IMR-90 (cell line): ENCODE measurements around the gene AKAP9. TPM values are rescaled to one million over a fixed set of nuclear protein-coding genes. Genes with fewer than 3 reads are reported as not detected.

Experiments
- ATAC-seq: fragments of 200-7000 bp; cut with Tn5 transposase; 2 replicates; pipeline ENCODE4 v1.9.1; 2020; ENCODE audit warnings: low read depth, mild to moderate bottlenecking, moderate library complexity
- BruUV-seq: library from RNA; stranded (reverse); fragments of 400-500 nt; replicated peaks from 2 replicates; lab custom pipeline; 2021; lab: Mats Ljungman, UMichigan
- CTCF ChIA-PET: fragments of 300-600 bp; formaldehyde crosslinking; extraction: SDS; loops from one replicate; lab custom pipeline; 2021; ENCODE audit warnings: antibody characterized with exemption; lab: Yijun Ruan, JAX
- POLR2A ChIA-PET: fragments of 300-600 bp; sonication (Branson Sonifier 250); formaldehyde crosslinking; loops from one replicate; lab custom pipeline; 2022; ENCODE audit warnings: antibody characterized with exemption; ENCODE audit not compliant: unreplicated experiment; lab: Charles Lee
- DNase-seq: peaks from one replicate; pipeline ENCODE4 v3.0.0; 2013
- H2AFZ ChIP-seq: replicated peaks from 2 replicates; pipeline ENCODE3; 2013; ENCODE audit warnings: low read length, mild to moderate bottlenecking; ENCODE audit not compliant: poor library complexity
- H2AK5ac ChIP-seq: 2 replicates; pipeline ENCODE4 v1.6.1; 2013; ENCODE audit warnings: low read depth, low read length, inconsistent platforms
- H2AK9ac ChIP-seq: replicated peaks from 2 replicates; pipeline ENCODE3; 2013; ENCODE audit warnings: mild to moderate bottlenecking, low read depth, low read length, moderate library complexity; ENCODE audit not compliant: poor library complexity
- H2BK120ac ChIP-seq: 2 replicates; pipeline ENCODE4 v1.6.1; 2013; ENCODE audit warnings: low read depth, low read length, inconsistent platforms
- H2BK15ac ChIP-seq: 3 replicates; pipeline ENCODE4 v1.6.1; 2013; ENCODE audit warnings: low read depth, low read length, inconsistent platforms
- H2BK20ac ChIP-seq: 2 replicates; pipeline ENCODE4 v1.6.1; 2013; ENCODE audit warnings: low read depth, mild to moderate bottlenecking, inconsistent platforms, low read length, moderate library complexity
- H2BK5ac ChIP-seq: 2 replicates; pipeline ENCODE4 v1.6.1; 2013; ENCODE audit warnings: mild to moderate bottlenecking, low read depth, low read length, inconsistent platforms; ENCODE audit not compliant: poor library complexity, severe bottlenecking
- H3K14ac ChIP-seq: replicated peaks from 2 replicates; pipeline ENCODE4 v1.6.1; 2013; ENCODE audit warnings: low read depth, low read length, inconsistent platforms
- H3K18ac ChIP-seq: 2 replicates; pipeline ENCODE4 v1.6.1; 2013; ENCODE audit warnings: low read depth, low read length, control low read depth
- H3K23ac ChIP-seq: 2 replicates; pipeline ENCODE4 v1.6.1; 2013; ENCODE audit warnings: low read depth, low read length, inconsistent platforms
- H3K27ac ChIP-seq: 2 replicates; pipeline ENCODE4 v1.5.1; 2013; ENCODE audit warnings: mild to moderate bottlenecking, control low read depth, low read length; ENCODE audit not compliant: insufficient read depth
- H3K27me3 ChIP-seq: 2 replicates; pipeline ENCODE4 v1.6.1; 2013; ENCODE audit warnings: low read length; ENCODE audit not compliant: control insufficient read depth, insufficient read depth
- H3K36me3 ChIP-seq: 2 replicates; pipeline ENCODE4 v1.6.1; 2013; ENCODE audit warnings: low read length, mixed read lengths; ENCODE audit not compliant: control insufficient read depth, insufficient read depth
- H3K4ac ChIP-seq: 2 replicates; pipeline ENCODE4 v1.6.1; 2013; ENCODE audit warnings: low read depth, low read length, inconsistent platforms
- H3K4me1 ChIP-seq: 2 replicates; pipeline ENCODE4 v1.6.1; 2013; ENCODE audit warnings: low read length, mixed read lengths; ENCODE audit not compliant: control insufficient read depth, insufficient read depth
- H3K4me2 ChIP-seq: 2 replicates; pipeline ENCODE4 v1.6.1; 2013; ENCODE audit warnings: low read depth, mild to moderate bottlenecking, control low read depth, low read length, moderate library complexity
- H3K4me3 ChIP-seq: 2 replicates; pipeline ENCODE4 v1.5.1; 2013; ENCODE audit warnings: low read depth, mild to moderate bottlenecking, control low read depth, low read length, moderate library complexity; ENCODE audit not compliant: insufficient read depth
- H3K56ac ChIP-seq: 2 replicates; pipeline ENCODE4 v1.6.1; 2013; ENCODE audit warnings: low read length, inconsistent platforms; ENCODE audit not compliant: insufficient read depth; ENCODE audit errors: extremely low read depth
- H3K79me1 ChIP-seq, 2 experiments: 2 replicates each; pipeline ENCODE4 v1.6.1; 2013; ENCODE audit warnings: low read length in 2 of 2, inconsistent platforms in 1 of 2, low read depth in 1 of 2
- H3K9ac ChIP-seq: 2 replicates; pipeline ENCODE4 v1.6.1; 2013; ENCODE audit warnings: low read depth, low read length, control low read depth
- H3K9me1 ChIP-seq: 2 replicates; pipeline ENCODE4 v1.6.1; 2013; ENCODE audit warnings: low read length, inconsistent platforms; ENCODE audit not compliant: insufficient read depth
- H3K9me3 ChIP-seq: 2 replicates; pipeline ENCODE4 v1.6.1; 2013; ENCODE audit warnings: low read length; ENCODE audit not compliant: control insufficient read depth, insufficient read depth
- H4K20me1 ChIP-seq: 2 replicates; pipeline ENCODE4 v1.6.1; 2013; ENCODE audit warnings: low read length, inconsistent platforms; ENCODE audit not compliant: insufficient read depth
- H4K5ac ChIP-seq: 2 replicates; pipeline ENCODE4 v1.6.1; 2013; ENCODE audit warnings: mild to moderate bottlenecking, low read depth, low read length, control low read depth
- H4K8ac ChIP-seq, 2 experiments: 2 replicates each; pipeline ENCODE4 v1.6.1; 2013; ENCODE audit warnings: low read depth in 2 of 2, low read length in 2 of 2, control low read depth in 1 of 2, inconsistent platforms in 1 of 2
- H4K91ac ChIP-seq: 2 replicates; pipeline ENCODE4 v1.6.1; 2013; ENCODE audit warnings: low read depth, low read length, inconsistent platforms; ENCODE audit not compliant: insufficient read depth
- BHLHE40 ChIP-seq: fragments of 150-350 bp; IDR thresholded peaks from 2 replicates; pipeline ENCODE4 v1.6.1; 2016; ENCODE audit warnings: mild to moderate bottlenecking, low read depth, low read length
- CEBPB ChIP-seq: IDR thresholded peaks from 2 replicates; pipeline ENCODE4 v1.6.1; 2012; ENCODE audit warnings: low read depth, low read length, improper control_type of control experiment
- CHD1 ChIP-seq: IDR thresholded peaks from 2 replicates; pipeline ENCODE4 v1.6.1; 2012; ENCODE audit warnings: low read depth, low read length, improper control_type of control experiment
- CTCF ChIP-seq: conservative IDR thresholded peaks from 2 replicates; pipeline ENCODE4 v1.5.1; 2012; ENCODE audit warnings: mild to moderate bottlenecking, low read depth, low read length, improper control_type of control experiment
- FOS ChIP-seq: fragments of 150-350 bp; IDR thresholded peaks from 2 replicates; pipeline ENCODE4 v1.6.1; 2016; ENCODE audit warnings: low read depth, low read length
- MAZ ChIP-seq: IDR thresholded peaks from 2 replicates; pipeline ENCODE4 v1.6.1; 2012; ENCODE audit warnings: low read depth, mild to moderate bottlenecking, low read length, improper control_type of control experiment, moderate library complexity, borderline replicate concordance
- MXI1 ChIP-seq: IDR thresholded peaks from 2 replicates; pipeline ENCODE4 v1.6.1; 2012; ENCODE audit warnings: low read depth, mild to moderate bottlenecking, low read length, moderate library complexity, borderline replicate concordance
- NFE2L2 ChIP-seq: fragments of 150-350 bp; IDR thresholded peaks from 2 replicates; pipeline ENCODE4 v1.6.1; 2016; ENCODE audit warnings: low read depth, mild to moderate bottlenecking, low read length
- POLR2A ChIP-seq: IDR thresholded peaks from 2 replicates; pipeline ENCODE4 v1.6.1; 2012; ENCODE audit warnings: mild to moderate bottlenecking, low read depth, low read length
- RAD21 ChIP-seq: IDR thresholded peaks from 2 replicates; pipeline ENCODE4 v1.6.1; 2012; ENCODE audit warnings: low read length, improper control_type of control experiment
- RFX5 ChIP-seq: IDR thresholded peaks from 2 replicates; pipeline ENCODE4 v1.8.0; 2012; ENCODE audit warnings: low read depth, mild to moderate bottlenecking, low read length, moderate library complexity
- SMC3 ChIP-seq: fragments of 150-350 bp; IDR thresholded peaks from 2 replicates; pipeline ENCODE4 v1.6.1; 2016; ENCODE audit warnings: low read depth, mild to moderate bottlenecking, antibody characterized with exemption, low read length, moderate library complexity
- WGBS, 2 experiments: methylation state at CpG; one replicate each; pipeline versions ENCODE4 v1.1.5 to v1.1.7; 2013; ENCODE audit warnings: missing lambda C conversion rate in 2 of 2; ENCODE audit not compliant: insufficient read length in 1 of 2; ENCODE audit errors: extremely low coverage in 2 of 2; 5-methylcytosine and 5-hydroxymethylcytosine counted together
- dilution Hi-C: fragments of 300-500 bp; cut with HindIII; formaldehyde crosslinking; loops from one replicate; pipeline ENCODE4 v1.14.3; 2018; ENCODE audit warnings: low sequenced_read_pairs; ENCODE audit not compliant: unreplicated experiment
- in situ Hi-C: fragments of 300-500 bp; cut with MboI; formaldehyde crosslinking; loops from 3 replicates; pipeline ENCODE4 v1.14.3; 2019; ENCODE audit warnings: low sequenced_read_pairs, inconsistent platforms, mixed read lengths
- intact Hi-C: fragments of 100-400 bp; cut with micrococcal nuclease; formaldehyde crosslinking; loops from 2 replicates; pipeline ENCODE4 v1.10.0; 2022
- polyA plus RNA-seq, 3 experiments: library from polyadenylated mRNA; depleted of rRNA; stranded (reverse); fragments of >200 nt; gene quantifications; 2 replicates each; pipeline ENCODE4 v1.2.3, GENCODE V29; 2012; ENCODE audit warnings: low replicate concordance in 1 of 3
- total RNA-seq: library from RNA; depleted of rRNA; stranded (reverse); fragments of >200 nt; gene quantifications from 2 replicates; pipeline ENCODE4 v1.2.3, GENCODE V29; 2012
- TF ChIP-seq, protein P1 (sequence below): fragments of 150-350 bp; IDR thresholded peaks from 2 replicates; pipeline ENCODE4 v1.6.1; 2016; ENCODE audit warnings: low read depth, mild to moderate bottlenecking, low read length, moderate library complexity, borderline replicate concordance

AKAP9 gene
- total and polyA plus RNA-seq, 2 of the 4 experiments (the other 2 are of a cell fraction): 9.7 to 25.3 TPM

DNA sequence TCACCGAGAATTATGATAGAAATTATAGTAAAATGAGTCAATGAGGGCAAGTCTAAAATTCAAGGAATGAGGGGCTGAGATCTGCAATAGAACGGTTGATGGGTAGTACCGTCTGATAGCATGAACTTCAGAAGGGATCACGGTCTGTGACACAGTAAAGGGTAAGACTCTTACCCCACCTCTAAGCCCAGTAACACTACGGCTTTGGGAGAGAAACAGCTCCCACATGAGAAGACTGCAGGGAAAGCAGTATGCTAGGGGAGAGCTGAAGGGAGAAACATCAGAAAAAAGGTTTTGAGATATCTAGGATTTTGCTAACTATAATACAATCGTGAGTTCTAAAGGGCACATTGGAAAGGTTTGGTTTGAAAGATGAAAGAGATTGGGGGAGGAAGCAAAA, 12.8 kb upstream of the AKAP9 start:
- Histone ChIP-seq H4K5ac (no peak overlapping the region), H2BK15ac (no peak overlapping the region), H3K9ac (no peak overlapping the region), H2AK5ac (no peak overlapping the region), H3K4me3 (no peak overlapping the region), H3K4me1 (no peaks in the 10 kb centered on the region), H2BK20ac (no peak overlapping the region), H2AK9ac (no peak overlapping the region), H2BK5ac (no peak overlapping the region), H2AFZ (no peak overlapping the region), H3K4me2 (no peak overlapping the region), H2BK120ac (no peak overlapping the region), H3K79me1 (no peaks in the 10 kb centered on the region), H3K18ac (no peak overlapping the region), H3K27ac (no peak overlapping the region), H4K8ac (no peak overlapping the region), H3K9me3 (no peaks in the 10 kb centered on the region), H3K9me1 (no peaks in the 10 kb centered on the region), H4K91ac (no peak overlapping the region), H3K27me3 (peaks cover 4% of the 10 kb centered on the region; the same call in 1 of the 2 replicates), H3K36me3 (no peaks in the 10 kb centered on the region), H3K4ac (no peak overlapping the region), H4K20me1 (no peaks in the 10 kb centered on the region), H3K23ac (no peak overlapping the region), H3K14ac (no peak overlapping the region), H3K56ac (no peak overlapping the region)
- dilution Hi-C loops: no loop called here
- no TSS peak for BruUV-seq
- no peak for ATAC-seq
- ChIA-PET POLR2A (no interaction called here), CTCF (no interaction called here)
- TF ChIP-seq MXI1 (no peak), SMC3 (no peak), NFE2L2 (no peak), FOS (no peak), CHD1 (no peak), RAD21 (no peak), BHLHE40 (no peak), RFX5 (no peak), CTCF (no peak), POLR2A (no peak), MAZ (no peak), CEBPB (no peak)
- TF ChIP-seq, protein P1, sequence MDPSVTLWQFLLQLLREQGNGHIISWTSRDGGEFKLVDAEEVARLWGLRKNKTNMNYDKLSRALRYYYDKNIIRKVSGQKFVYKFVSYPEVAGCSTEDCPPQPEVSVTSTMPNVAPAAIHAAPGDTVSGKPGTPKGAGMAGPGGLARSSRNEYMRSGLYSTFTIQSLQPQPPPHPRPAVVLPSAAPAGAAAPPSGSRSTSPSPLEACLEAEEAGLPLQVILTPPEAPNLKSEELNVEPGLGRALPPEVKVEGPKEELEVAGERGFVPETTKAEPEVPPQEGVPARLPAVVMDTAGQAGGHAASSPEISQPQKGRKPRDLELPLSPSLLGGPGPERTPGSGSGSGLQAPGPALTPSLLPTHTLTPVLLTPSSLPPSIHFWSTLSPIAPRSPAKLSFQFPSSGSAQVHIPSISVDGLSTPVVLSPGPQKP: no peak
- in situ Hi-C loops: no loop called here
- intact Hi-C loops: no loop called here
- DNase-seq: no peak
- WGBS, 2 experiments: 71% methylated on average over 1 of the region's 6 CpGs; no CpG with 5 or more reads in 1 of the 2 experiments
